Vagina (tissue), 2 donors: ENCODE measurements around the gene TRABD2B. TPM values are rescaled to one million over a fixed set of nuclear protein-coding genes. Genes with fewer than 3 reads are reported as not detected.

Experiments
- DNase-seq, 2 donors: peaks; one replicate each; pipeline ENCODE4 v3.0.0-alpha.2; 2017; ENCODE audit errors: extremely low spot score in 2 of 2
- H3K27ac ChIP-seq: fragments of 200-600 bp; sonication (generic); one replicate; pipeline ENCODE4 v1.5.1; 2019
- H3K27me3 ChIP-seq: fragments of 200-600 bp; sonication (generic); one replicate; pipeline ENCODE4 v1.5.1; 2019
- H3K36me3 ChIP-seq, 2 donors: fragments of 200-600 bp; sonication (generic); one replicate each; pipeline ENCODE4 v1.5.1; 2017 to 2019
- H3K4me1 ChIP-seq: fragments of 200-600 bp; sonication (generic); one replicate; pipeline ENCODE4 v1.5.1; 2019
- H3K4me3 ChIP-seq, 2 donors: fragments of 200-600 bp; sonication (generic); 1 replicate in 1 of 2; 2 replicates in 1 of 2; pipeline ENCODE4 v1.5.1; 2016 to 2019
- H3K9me3 ChIP-seq: fragments of 200-600 bp; sonication (generic); one replicate; pipeline ENCODE4 v1.5.1; 2019
- POLR2A ChIP-seq, 2 donors: fragments of 450-650 bp; IDR thresholded peaks; one replicate each; pipeline ENCODE4 v1.6.1; 2017; ENCODE audit warnings: antibody characterized with exemption in 2 of 2, mild to moderate bottlenecking in 2 of 2, moderate library complexity in 2 of 2
- POLR2AphosphoS5 ChIP-seq, 2 donors: sonication (generic); formaldehyde crosslinking; IDR thresholded peaks; one replicate each; pipeline ENCODE4 v1.9.0; 2017; ENCODE audit warnings: antibody characterized with exemption in 2 of 2, mild to moderate bottlenecking in 2 of 2, low read depth in 1 of 2; ENCODE audit not compliant: insufficient read depth in 1 of 2
- intact Hi-C: fragments of 100-400 bp; cut with DNase I; formaldehyde crosslinking; loops from one replicate; pipeline ENCODE4 v1.15.1; 2023
- total RNA-seq: library from RNA; depleted of rRNA; stranded (reverse); fragments of >200 nt; gene quantifications from one replicate; pipeline ENCODE4 v1.2.3, GENCODE V29; 2016
- TF ChIP-seq, protein P1 (sequence below), 3 experiments: fragments of 450-650 bp in 2 of 3; fragments of 200-600 bp in 1 of 3; sonication (generic) in 1 of 3; IDR thresholded peaks; one replicate each; pipeline ENCODE4 v1.5.1; 2017 to 2019; ENCODE audit warnings: antibody characterized with exemption in 3 of 3, mild to moderate bottlenecking in 2 of 3, moderate library complexity in 2 of 3

Gene TRABD2B
- total RNA-seq, 1 donor from 2014 or later, result 5.6 TPM

DNA sequence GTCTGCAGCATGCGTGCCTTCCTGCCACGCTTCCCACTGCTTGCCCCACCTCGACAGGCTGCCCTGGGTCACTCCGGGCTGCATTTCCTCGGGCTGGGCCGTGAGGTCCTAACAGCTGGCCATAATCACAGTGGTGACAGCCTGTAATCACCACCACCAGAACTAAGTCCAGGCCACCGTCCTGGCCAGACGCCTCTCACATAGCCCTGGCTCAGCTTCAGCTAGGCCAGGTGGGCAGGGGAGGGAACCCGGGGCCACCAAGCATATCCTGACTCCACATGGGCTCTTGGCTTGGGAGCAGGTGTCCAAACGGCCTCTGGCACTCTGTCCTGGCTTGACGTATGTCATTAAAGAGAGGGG, 229.5 kb downstream of the TRABD2B start:
- TF ChIP-seq, protein P1, sequence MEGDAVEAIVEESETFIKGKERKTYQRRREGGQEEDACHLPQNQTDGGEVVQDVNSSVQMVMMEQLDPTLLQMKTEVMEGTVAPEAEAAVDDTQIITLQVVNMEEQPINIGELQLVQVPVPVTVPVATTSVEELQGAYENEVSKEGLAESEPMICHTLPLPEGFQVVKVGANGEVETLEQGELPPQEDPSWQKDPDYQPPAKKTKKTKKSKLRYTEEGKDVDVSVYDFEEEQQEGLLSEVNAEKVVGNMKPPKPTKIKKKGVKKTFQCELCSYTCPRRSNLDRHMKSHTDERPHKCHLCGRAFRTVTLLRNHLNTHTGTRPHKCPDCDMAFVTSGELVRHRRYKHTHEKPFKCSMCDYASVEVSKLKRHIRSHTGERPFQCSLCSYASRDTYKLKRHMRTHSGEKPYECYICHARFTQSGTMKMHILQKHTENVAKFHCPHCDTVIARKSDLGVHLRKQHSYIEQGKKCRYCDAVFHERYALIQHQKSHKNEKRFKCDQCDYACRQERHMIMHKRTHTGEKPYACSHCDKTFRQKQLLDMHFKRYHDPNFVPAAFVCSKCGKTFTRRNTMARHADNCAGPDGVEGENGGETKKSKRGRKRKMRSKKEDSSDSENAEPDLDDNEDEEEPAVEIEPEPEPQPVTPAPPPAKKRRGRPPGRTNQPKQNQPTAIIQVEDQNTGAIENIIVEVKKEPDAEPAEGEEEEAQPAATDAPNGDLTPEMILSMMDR (IDR thresholded peaks at IDR 0.05), result no peak
- TF ChIP-seq POLR2AphosphoS5 (IDR thresholded peaks at IDR 0.05; ENCODE audit: insufficient read depth in 1 of 2, low read depth in 1 of 2), result no peak
- TF ChIP-seq POLR2A (IDR thresholded peaks at IDR 0.05), result no peak
- Histone ChIP-seq H3K4me3 (no peak overlapping the region), H3K27me3 (no peaks in the 10 kb centered on the region), H3K27ac (no peak overlapping the region), H3K9me3 (no peaks in the 10 kb centered on the region), H3K36me3 (no peaks in the 10 kb centered on the region), H3K4me1 (peaks cover 17% of the 10 kb centered on the region)
- DNase-seq, result no peak
- intact Hi-C loops, result no loop called here

DNA sequence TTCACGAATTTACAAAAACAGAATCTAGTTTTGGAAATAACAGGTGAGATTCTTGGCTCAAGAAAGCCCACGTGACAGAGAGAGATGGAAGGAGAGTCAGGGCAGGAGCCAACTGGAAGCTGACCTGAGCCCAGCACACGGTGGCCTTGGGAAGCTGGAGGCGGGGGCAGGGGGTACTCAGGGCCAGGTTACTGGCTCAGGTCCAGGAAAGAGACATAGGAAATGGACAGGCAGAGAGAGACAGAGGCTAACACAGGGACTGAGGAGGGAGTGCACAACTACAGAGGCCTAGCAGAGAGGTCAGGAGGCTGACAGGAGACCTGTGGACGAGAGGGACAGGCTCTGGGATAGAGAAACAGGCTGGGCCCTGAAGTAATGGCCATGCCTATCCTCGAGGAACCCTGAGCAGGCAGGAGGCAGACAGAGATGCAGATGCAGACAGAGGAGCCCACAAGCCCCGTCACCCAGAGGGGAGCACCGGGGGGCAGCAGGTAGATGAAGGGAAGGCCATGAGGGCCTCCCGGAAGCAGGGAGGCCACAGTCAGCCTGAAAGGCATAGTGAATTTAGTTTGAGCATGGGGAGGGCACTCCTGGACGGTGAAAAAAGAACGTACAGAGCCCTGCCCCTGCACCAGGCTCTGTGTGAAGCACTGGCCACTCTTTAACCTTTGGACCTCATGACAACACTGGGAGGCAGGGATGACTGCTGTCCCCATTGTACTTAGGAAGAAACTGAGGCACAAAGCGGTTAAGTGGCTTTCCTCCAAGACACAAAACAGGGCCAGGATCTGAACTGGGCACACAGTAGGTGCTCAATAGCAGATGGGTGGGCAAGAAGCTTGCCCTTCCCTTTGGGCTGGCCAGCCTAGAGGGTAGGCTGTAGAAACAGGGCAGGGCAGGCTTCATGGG, 230.1 kb downstream of the TRABD2B start:
- intact Hi-C loops, result no loop called here
- Histone ChIP-seq H3K36me3 (no peaks in the 10 kb centered on the region), H3K27me3 (no peaks in the 10 kb centered on the region), H3K27ac (no peak overlapping the region), H3K9me3 (no peaks in the 10 kb centered on the region), H3K4me1 (peaks cover 17% of the 10 kb centered on the region), H3K4me3 (no peak overlapping the region)
- TF ChIP-seq POLR2A (IDR thresholded peaks at IDR 0.05), result no peak
- no peak for TF ChIP-seq POLR2AphosphoS5 (IDR thresholded peaks at IDR 0.05; ENCODE audit: insufficient read depth in 1 of 2, low read depth in 1 of 2)
- TF ChIP-seq, protein P1 (IDR thresholded peaks at IDR 0.05), result no peak
- DNase-seq, result no peak

DNA sequence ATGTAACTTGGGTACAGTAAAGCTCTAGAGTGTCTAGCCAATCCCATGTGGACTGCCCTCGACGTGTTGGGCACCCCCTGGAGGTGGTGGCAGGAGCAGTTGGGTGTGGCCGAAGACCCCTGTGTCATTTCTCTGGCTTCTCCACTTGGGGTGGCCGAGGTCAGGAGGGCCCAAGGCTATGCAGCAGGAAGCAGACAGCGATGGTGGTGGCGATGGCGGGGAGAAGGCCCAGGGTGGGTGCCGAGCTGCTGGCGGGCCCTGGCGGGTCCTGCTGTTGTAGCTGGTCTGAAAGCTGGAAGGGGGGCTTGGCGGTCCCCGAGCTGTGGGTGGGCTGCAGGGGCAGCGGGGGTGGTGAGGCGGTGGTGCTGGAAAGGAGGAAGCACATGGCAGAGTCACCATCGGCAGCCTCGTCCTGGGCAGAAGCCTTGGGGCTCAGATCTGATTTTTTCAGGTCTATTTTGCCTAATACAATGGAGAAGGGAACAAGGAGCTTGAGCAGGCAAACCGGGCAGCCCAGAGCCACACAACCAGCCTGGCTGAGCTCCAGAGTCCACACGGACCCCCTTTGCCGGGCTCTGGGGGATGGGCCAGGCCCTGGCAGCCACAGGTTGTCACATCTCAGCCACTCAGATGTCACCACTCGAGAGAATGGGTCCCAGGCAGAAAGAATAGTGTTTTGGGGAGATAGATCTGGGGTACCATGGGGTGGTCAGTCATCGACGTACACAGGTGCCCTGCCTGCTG, 231.3 kb downstream of the TRABD2B start:
- no peak overlapping the region for H3K27ac ChIP-seq

DNA sequence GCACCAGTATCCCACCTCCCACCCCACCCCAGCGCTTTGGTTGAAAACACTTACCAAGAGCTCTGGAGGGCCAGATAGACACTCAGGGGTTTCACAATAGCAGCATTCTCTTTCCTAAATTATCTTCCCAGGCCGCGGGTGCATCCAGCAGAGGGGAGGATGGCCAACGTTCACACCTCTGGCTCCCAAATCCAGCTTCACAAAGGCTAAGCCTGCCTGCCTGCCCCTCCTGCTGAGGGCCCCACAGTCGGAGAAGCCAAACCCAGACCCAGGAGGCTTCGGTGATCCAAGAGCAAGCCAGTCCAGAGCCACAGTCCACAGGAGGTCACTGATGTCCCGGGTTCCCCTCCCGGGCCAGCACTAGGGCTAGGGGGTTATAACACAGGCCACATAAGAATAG, 231.9 kb downstream of the TRABD2B start:
- DNase-seq, result no peak
- Histone ChIP-seq H3K9me3 (no peaks in the 10 kb centered on the region), H3K36me3 (no peaks in the 10 kb centered on the region), H3K27me3 (no peaks in the 10 kb centered on the region), H3K4me3 (no peak overlapping the region), H3K4me1 (peaks cover 17% of the 10 kb centered on the region), H3K27ac (no peak overlapping the region)
- intact Hi-C loops, result no loop called here
- TF ChIP-seq, protein P1 (IDR thresholded peaks at IDR 0.05), result no peak
- no peak for TF ChIP-seq POLR2A (IDR thresholded peaks at IDR 0.05)
- no peak for TF ChIP-seq POLR2AphosphoS5 (IDR thresholded peaks at IDR 0.05; ENCODE audit: insufficient read depth in 1 of 2, low read depth in 1 of 2)

More for the DNA sequence above, 231.3 kb downstream of the TRABD2B start:
- H3K4me1 ChIP-seq, result peaks cover 17% of the 10 kb centered on the region
- no peak overlapping the region for H3K4me3 ChIP-seq
- H3K36me3 ChIP-seq, result no peaks in the 10 kb centered on the region
- intact Hi-C loops, result no loop called here
- no peaks in the 10 kb centered on the region for H3K9me3 ChIP-seq
- H3K27me3 ChIP-seq, result no peaks in the 10 kb centered on the region
- TF ChIP-seq POLR2AphosphoS5 (IDR thresholded peaks at IDR 0.05; ENCODE audit: insufficient read depth in 1 of 2, low read depth in 1 of 2) (no peak), POLR2A (IDR thresholded peaks at IDR 0.05) (no peak)
- TF ChIP-seq, protein P1 (IDR thresholded peaks at IDR 0.05), result no peak
- DNase-seq, result no peak
